Activated CD8-positive, alpha-beta T cell treated with anti-CD3 and anti-CD28 coated beads for 36 hours (primary cell): ENCODE measurements around the gene MAPK4. TPM values are rescaled to one million over a fixed set of nuclear protein-coding genes. Genes with fewer than 3 reads are reported as not detected.

Experiments
- ATAC-seq: fragments of 200-7000 bp; cut with Tn5 transposase; one replicate; pipeline ENCODE4 v1.10.0; 2021; ENCODE audit warnings: mild to moderate bottlenecking, moderate library complexity
- CTCF ChIA-PET: fragments of 350-600 bp; sonication (Branson Sonifier 250); formaldehyde crosslinking; loops from one replicate; lab custom pipeline; 2021; ENCODE audit warnings: antibody characterized with exemption; lab: Charles Lee
- POLR2A ChIA-PET: fragments of 350-600 bp; sonication (Branson Sonifier 250); formaldehyde crosslinking; loops from one replicate; lab custom pipeline; 2021; ENCODE audit warnings: antibody characterized with exemption; lab: Charles Lee
- DNase-seq: peaks from one replicate; pipeline ENCODE4 v3.0.0-alpha.2; 2020
- H3K27ac Mint-ChIP-seq: one replicate; pipeline ENCODE4 v1.8.0; 2021; ENCODE audit warnings: mild to moderate bottlenecking, mixed read lengths
- H3K27me3 Mint-ChIP-seq: one replicate; pipeline ENCODE4 v1.8.0; 2021; ENCODE audit warnings: mixed read lengths
- H3K36me3 Mint-ChIP-seq: one replicate; pipeline ENCODE4 v1.8.0; 2021; ENCODE audit warnings: low read depth, mixed read lengths
- H3K4me1 Mint-ChIP-seq: one replicate; pipeline ENCODE4 v1.8.0; 2021; ENCODE audit warnings: low read depth, mixed read lengths
- H3K4me3 Mint-ChIP-seq: one replicate; pipeline ENCODE4 v1.8.0; 2021; ENCODE audit warnings: mild to moderate bottlenecking, moderate library complexity, mixed read lengths
- H3K9me3 Mint-ChIP-seq: one replicate; pipeline ENCODE4 v1.8.0; 2021; ENCODE audit warnings: mixed read lengths
- CTCF ChIP-seq: fragments of 200-600 bp; IDR thresholded peaks from one replicate; pipeline ENCODE4 v1.8.0; 2022; ENCODE audit warnings: antibody characterized with exemption, mild to moderate bottlenecking
- intact Hi-C: fragments of 100-400 bp; cut with micrococcal nuclease; formaldehyde crosslinking; loops from one replicate; pipeline ENCODE4 v1.10.0; 2022
- total RNA-seq, 2 experiments: library from RNA; stranded (reverse); gene quantifications; one replicate each; pipeline ENCODE4 v1.2.3, GENCODE V29; 2021

Gene MAPK4
- total RNA-seq, 2 experiments from 2014 or later: not detected

DNA sequence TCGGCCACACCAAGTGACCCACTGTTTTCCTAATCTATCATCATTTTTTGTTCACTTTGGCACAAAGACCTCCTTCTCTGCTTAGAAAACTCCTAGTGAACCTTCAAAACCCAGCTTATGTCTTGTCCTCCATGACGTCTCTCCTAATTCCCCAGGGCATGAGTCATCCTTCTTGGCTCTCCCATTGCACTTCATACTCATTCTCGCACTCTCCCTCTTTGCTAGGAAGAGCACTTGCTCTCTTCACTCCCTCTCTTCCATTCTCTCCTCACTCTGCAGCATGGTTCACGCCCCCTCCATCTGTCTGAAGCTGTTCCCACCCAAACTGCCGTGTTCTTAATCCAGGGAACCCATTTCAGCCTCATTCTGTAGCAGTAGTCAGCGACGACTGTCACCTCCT is 156.0 kb downstream of the MAPK4 start:
- Mint-ChIP-seq H3K9me3 (peaks cover 3% of the 10 kb centered on the region), H3K27me3 (peaks cover 6% of the 10 kb centered on the region), H3K36me3 (no peaks in the 10 kb centered on the region), H3K4me3 (no peak overlapping the region), H3K4me1 (no peaks in the 10 kb centered on the region), H3K27ac (no peak overlapping the region)
- TF ChIP-seq CTCF: no peak
- CTCF ChIA-PET: no interaction called here
- no peak for DNase-seq
- POLR2A ChIA-PET: no interaction called here
- intact Hi-C loops: no loop called here
- ATAC-seq: no peak

- POLR2A ChIA-PET: no interaction called here
- no peaks in the 10 kb centered on the region for H3K4me1 Mint-ChIP-seq
- no peak overlapping the region for H3K27ac Mint-ChIP-seq
- H3K36me3 Mint-ChIP-seq: no peaks in the 10 kb centered on the region
- no peak overlapping the region for H3K4me3 Mint-ChIP-seq
- intact Hi-C loops: no loop called here
- CTCF ChIA-PET: no interaction called here
- H3K9me3 Mint-ChIP-seq: peaks cover 3% of the 10 kb centered on the region
- no peak for DNase-seq
- peaks cover 6% of the 10 kb centered on the region for H3K27me3 Mint-ChIP-seq
- no peak for TF ChIP-seq CTCF
- no peak for ATAC-seq
Measured at GRCh38 chr18:50716902-50717301, 157.0 kb downstream of the MAPK4 start.

GRCh38 chr18:50717563-50717962 is 157.7 kb downstream of the MAPK4 start:
- DNase-seq (no peak), ATAC-seq (no peak)
- intact Hi-C loops: no loop called here
- Mint-ChIP-seq H3K36me3 (no peaks in the 10 kb centered on the region), H3K4me1 (no peaks in the 10 kb centered on the region), H3K27me3 (peaks cover 6% of the 10 kb centered on the region), H3K27ac (no peak overlapping the region), H3K9me3 (peaks cover 3% of the 10 kb centered on the region), H3K4me3 (no peak overlapping the region)
- CTCF ChIA-PET: no interaction called here
- TF ChIP-seq CTCF: no peak
- POLR2A ChIA-PET: no interaction called here

DNA sequence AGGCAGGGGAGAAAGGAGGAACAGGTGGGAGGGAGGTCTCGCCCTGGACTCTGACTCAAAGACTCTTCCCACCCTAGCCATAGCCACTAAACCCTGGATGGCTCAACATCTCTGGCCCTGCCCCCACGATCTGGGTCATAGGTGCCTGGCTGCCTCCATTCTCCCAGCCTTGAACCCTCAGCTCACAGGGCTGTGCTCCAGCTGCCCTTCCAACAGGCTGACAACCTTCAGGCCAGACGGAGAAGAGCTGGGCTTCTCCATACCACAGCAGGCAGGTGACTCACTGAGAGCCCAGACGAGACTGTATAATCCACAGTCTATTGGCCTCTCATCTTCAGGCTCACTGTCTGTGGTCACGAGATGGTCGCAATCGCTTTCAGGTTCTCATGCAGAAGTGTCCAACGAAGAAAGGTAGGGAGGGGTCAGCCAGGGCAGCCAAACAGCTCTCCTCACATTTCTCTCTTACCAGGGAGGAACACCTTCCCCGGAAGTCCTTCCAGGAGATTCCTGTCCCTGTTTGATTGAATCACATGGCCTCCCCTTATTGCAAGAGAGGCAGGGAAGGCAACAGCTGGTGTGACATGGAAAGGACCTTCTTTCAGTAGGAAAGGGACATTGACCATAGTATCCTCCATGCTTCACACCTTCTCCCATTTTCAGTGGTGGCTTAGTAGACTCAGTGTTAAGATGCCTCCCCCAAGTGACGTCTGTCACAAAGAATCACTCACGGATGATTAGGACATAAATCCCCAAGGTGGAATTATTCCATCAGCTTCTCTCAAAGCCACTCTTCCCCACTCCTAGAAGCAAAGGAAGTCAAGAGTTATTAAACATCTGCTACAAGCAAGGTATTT is 159.8 kb downstream of the MAPK4 start:
- ChIA-PET CTCF (no interaction called here), POLR2A (interaction anchor here (0.6 kb wide), 1 partner anchor 40 kb away, joined by 3 read pairs; no protein-coding TSS in a partner anchor)
- TF ChIP-seq CTCF: no peak
- DNase-seq (no peak), ATAC-seq (no peak)
- H3K27ac Mint-ChIP-seq: no peak overlapping the region
- peaks cover 3% of the 10 kb centered on the region for H3K9me3 Mint-ChIP-seq
- H3K4me1 Mint-ChIP-seq: no peaks in the 10 kb centered on the region
- no peak overlapping the region for H3K4me3 Mint-ChIP-seq
- H3K27me3 Mint-ChIP-seq: peaks cover 6% of the 10 kb centered on the region
- no peaks in the 10 kb centered on the region for H3K36me3 Mint-ChIP-seq
- intact Hi-C loops: no loop called here

DNA sequence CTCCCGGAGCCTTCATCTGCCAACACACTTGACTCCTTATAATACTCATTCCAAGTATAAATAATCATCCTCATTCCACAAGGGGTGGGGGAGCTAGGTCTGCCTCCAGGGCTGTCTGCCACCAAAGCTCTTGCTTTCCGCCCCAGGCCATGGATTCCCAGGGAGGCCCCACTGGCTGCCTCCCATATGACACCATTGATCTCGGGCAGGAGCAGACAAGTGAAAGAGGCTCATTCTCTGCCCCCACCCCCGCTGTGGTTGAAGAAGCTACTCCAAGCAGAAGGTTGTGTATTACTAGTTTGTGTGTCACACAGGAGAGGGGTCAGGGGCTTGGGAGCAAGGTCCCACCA is 160.4 kb downstream of the MAPK4 start:
- Mint-ChIP-seq H3K4me3 (no peak overlapping the region), H3K36me3 (no peaks in the 10 kb centered on the region), H3K27me3 (peaks cover 4% of the 10 kb centered on the region), H3K4me1 (no peaks in the 10 kb centered on the region), H3K27ac (no peak overlapping the region), H3K9me3 (peaks cover 3% of the 10 kb centered on the region)
- ChIA-PET POLR2A (interaction anchor here (0.6 kb wide), 1 partner anchor 39 kb away, joined by 3 read pairs; no protein-coding TSS in a partner anchor), CTCF (no interaction called here)
- intact Hi-C loops: no loop called here
- TF ChIP-seq CTCF: no peak
- no peak for ATAC-seq
- no peak for DNase-seq
